ENCODE results near the gene TRPV4.

TRPV4 gene

DNA sequence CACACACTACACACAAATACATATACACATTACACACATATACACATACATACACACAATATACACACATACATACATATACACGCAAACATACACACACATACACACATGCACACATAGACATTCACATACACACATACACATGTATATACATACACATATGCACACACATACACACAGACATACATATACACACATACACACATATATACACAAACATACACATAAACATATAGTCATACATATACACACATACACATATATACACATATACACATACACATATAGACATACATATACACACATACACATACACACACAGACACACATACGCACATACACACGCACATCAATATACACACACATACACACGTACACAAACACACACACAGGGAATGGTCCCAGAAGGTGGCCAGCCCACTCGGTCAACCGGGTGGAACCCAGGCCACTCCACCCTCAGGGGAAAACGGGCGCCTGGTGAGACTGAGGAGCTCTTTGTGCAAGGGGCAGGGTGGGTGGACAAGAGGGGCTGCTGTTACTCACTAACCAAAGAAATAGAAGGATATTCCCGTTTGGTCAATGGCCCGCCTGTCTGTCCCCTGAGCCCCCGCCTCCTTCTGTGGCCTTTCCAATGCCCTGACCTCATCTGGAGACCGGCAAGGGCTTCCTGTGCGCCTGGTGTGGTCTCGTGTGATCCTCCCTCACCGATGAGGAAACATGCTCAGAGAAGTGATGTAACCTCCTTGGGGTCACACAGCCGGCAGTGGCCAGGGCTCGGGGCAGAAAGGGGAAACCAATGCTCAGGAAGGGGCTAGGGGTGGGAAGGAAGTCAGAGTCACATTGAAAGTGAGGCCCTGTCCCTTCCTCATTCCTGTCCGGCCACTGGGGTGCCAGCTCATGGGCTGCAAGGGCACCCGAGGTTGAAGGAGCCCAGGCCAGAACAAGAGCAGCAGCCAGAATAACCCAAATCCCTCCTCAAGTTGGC, 5.3 kb downstream of the TRPV4 start:
- DNase-seq: no peak

DNA sequence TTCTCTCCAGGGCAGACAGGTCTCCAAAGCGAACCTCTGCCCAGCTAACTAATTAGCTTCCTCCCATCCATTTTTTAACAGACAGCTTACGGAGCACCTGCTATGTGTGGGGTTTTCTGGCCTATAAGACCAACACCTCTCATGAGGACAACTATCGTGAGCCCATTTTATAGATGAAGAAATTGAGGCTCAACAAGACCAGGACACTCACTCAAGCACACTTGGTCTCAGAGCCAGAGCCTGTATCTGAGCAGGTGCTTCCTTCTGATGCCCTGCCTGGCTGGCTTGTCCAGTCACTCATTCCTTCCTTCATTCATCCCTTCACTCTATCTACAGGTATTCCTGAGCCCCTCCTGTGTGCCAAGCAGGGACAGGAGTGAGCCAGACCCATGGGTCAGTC, 6.1 kb downstream of the TRPV4 start:
- no peak for DNase-seq

DNA sequence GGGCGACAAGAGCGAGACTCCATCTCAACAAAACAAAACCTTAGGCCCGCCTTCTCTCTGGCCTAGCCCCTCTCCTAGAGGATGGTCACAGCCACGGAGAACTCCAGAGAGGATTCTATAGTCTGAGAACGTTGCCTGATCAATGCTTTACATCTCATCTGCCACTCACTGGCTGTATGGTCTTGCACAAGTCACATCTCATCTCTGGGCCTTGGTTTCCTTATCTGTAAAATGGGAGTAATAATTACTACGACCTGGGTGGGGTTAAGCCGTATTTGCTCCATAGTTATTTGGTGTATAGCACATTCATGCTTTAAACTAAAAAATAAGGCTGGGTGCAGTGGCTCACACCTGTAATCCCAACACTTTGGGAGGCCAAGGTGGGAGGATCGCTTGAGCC, 8.5 kb downstream of the TRPV4 start:
- no peak for DNase-seq

DNA sequence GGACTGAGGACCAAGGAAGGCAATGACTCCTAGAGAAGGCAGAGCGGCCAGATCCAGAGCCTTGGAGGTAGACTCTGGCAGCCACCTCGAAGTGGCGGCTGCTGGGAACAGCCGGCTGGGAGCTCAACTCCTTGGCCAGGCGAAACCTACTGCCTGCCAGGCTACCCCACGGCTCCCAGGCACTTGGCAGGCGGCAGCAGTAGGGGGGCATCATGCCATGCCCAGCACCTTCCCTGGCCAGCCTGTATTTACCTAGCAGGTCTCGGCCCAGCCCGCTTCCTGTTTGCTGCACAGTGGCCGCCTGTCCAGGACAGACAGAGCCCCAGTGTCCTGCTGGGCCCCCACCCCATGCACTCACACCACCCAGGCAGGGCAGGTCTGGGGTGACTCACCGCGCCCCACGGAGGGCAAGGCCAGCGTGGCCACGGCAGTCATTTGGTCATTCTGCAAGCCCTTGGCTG, 10.2 kb downstream of the TRPV4 start:
- no peak for DNase-seq

DNA sequence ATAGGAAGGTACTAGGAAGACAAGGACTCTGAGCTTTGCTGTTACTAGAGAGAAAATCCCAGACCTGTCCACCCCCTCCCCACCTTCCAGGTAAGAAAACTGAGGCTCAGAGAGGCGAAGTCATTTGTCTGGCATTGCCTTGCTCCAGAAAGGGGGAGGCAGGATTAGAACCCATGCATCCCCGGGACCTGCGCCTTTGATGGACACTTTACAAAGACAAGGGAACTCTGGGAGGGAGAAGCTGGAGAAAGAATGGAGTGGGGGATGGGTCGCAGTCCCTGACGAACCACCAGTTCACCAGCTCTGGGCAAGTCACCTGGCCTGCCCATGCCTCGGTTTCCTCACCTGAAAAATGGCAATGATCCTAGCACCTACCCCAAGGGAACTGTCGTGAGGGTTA, 10.8 kb downstream of the TRPV4 start:
- DNase-seq: no peak

DNA sequence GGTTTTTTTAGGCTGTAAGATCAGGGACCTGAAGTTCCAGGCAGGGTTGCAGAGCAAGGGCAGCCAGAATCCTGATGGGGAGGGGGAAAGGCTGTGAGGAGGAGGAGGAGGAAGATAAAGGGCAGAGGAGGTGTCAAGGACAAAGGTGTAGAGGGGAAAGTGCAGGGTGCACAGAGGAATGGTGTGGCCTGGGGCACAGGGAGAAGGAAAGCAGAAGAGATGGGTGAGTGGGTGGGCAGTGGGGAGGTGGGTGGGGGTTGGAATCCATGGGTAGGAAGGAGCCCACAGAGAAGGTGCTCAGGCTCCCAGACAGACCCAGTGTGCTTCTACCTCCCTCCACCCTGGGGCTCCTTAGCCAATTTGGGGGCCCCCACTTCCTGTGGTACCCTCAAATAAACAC, 11.2 kb downstream of the TRPV4 start:
- no peak for DNase-seq

DNA sequence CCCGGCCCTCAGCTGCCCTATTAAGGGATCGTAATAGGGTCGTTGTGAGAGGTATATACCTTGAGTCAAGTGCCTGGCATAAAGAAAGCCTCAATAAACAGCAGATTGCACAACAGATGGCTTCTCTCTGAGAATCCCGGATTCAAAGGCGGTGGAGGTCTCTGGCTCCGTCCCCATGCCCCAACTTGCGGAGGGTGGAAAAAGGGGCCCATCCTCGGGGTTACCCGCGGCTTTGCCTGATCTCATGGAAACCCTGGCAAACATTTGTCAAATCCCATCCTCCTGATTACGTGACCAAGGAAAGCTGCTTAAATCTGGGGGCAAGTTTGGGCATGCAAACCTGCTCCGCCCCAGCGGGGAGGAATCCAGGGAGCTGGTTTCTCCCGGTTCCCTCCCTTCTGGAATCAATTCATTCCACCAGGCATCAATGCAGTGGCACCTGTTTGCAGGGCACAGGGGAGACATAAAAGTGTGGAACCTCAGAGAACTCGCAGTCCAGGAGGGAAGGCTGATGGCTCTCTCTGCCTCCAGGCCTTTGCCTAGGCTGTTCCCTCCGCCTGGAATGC, 12.3 kb downstream of the TRPV4 start:
- DNase-seq: no peak

DNA sequence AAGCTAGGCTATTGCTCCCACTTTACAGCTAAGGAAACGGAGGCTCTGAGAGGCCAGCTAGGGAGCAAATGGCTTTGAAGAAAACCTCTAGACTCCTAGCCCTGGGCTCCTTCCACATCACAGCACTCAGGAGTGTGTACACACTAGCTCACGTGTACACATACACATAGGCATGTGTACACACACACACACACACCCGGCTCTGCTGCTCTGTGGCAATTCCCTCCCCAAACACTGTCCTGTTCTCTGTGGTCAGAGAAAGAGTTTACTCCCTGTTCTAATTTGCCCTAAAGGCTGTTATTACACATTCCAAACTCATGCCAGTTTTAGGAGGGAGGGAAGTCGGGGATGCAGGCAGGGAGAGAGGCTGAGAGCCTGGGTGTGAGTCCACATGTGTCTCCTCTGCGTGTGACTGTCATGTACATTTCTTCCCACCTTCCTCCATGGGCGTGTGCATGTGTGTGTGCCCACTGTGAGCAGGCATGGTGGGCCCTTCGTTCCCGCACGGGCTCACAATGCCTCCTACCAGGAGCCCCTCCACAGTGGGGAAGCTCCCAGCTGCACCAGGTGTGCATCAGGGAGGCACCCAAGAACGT, 14.2 kb downstream of the TRPV4 start:
- no peak for DNase-seq

DNA sequence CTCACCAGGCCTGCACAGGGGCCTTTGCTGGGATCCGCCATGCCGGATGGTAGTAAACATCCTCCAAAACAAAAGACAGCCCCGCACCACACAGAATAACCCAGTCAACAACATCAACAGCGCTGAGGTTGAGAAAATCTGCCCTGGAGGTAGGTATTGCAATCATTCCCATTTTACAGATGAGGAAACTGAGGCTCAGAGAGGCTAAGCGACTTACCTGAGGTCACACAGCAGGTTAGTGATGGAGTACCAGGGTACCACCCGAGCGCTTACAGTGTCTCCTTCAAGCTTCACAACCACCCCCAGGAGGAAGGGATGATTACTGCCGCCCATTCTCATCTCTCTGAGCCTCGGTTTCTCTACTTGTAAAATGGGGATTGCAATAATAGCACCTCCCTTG, 14.9 kb downstream of the TRPV4 start:
- DNase-seq: no peak

DNA sequence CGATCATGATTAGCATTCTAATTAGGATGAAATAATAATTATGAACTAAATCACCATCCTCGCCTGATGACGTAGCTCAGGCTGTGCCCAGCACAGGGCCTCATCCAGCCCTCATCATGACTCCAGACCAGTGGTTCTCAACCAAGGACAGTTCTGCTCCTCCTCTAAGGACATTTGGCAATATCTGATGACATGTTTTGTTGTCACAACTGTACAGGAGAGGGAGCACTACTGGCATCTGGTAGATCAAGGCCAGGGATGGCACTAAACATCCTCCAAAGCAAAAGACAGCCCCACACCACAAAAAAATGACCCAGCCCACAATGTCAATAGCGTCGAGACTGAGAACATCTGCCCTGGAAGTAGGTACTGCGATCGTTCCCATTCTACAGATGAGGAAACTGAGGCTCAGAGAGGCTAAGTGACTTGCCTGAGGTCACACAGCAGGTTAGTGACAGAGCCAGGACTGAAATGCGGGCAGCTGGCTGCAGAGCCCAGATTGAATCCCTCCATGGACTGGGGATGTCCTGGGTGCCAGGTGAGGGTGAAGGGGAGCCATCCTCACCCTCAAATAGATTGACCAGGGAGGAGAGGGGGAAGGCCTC, 15.5 kb downstream of the TRPV4 start:
- no peak for DNase-seq

DNA sequence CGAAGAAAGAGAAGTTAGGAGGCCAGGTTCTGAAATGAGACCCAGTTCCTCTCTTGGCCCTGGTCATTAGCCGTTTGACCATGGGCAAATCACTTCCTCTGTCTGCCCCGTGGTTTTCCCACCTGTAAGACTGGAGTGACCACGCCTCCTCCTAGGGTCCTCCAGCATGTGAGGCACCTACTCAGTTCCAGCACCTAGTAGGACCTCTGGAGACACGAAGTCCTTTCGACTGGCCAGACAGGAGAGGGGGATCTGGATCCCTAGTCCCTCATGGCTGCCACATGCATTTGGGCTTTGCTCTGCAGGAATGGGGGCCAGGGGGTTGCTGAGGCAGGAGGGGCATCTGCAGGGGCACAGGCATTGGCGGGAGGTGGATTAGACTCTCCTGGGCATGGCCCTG, 16.3 kb downstream of the TRPV4 start:
- no peak for DNase-seq

DNA sequence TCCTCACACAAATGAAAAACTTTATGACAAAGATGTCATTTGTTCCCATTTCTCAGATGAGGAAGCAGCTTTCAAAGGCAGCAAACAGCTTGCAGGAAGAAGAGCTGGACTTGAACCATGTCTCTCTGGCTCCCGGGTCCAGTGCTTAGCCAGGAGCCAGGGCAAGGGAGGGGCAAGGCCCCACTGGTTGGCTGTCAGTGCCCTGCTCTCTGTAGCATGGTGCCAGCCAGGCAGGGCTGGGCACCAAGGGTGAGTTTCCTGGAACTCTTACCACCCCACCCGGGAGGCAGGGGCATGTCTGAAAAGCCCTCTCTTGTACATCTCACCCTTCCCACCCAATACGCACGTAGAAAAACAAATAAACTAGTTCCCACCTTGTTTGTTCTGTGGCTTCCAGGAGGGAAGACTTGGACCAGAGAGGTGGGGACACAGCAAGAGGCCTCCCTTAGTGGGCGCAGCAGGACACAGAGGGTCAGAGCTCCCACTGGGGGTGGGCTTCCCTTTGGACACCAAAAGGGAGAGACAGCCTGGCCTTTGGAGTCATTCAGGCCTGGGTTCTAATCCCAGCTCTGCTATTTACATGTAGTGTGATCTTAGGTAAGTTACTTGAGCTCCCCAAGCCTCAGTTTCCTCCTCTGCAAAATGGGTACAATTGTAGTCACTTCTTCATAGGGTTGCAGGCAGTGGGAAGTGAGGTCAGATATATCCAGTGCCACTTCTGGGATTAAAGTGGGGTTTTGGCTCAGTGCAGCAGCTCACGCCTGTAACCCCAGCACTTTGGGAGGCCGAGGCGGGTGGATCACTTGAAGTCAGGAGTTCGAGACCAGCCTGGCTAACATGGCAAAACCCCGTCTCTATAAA, 17.2 kb downstream of the TRPV4 start:
- DNase-seq: no peak

DNA sequence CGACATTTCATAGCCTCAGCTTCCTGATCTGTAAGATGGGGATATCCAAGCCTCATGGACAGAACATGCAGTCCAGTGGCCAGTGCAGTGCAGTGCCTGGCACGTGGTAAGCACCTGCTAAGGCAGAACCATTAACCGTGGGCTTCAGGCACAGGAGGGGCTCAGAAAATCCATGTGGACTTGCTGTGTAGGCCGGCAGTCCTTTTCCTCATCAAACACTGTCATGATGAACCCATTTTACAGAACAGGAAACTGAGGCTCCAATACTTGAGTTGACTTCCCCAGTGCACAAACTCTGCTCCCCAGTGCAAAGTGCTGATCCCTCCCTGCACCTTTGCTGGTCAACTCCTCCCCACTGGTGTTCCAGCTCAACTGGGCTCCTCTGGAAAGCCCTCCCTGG, 18.0 kb downstream of the TRPV4 start:
- no peak for DNase-seq

DNA sequence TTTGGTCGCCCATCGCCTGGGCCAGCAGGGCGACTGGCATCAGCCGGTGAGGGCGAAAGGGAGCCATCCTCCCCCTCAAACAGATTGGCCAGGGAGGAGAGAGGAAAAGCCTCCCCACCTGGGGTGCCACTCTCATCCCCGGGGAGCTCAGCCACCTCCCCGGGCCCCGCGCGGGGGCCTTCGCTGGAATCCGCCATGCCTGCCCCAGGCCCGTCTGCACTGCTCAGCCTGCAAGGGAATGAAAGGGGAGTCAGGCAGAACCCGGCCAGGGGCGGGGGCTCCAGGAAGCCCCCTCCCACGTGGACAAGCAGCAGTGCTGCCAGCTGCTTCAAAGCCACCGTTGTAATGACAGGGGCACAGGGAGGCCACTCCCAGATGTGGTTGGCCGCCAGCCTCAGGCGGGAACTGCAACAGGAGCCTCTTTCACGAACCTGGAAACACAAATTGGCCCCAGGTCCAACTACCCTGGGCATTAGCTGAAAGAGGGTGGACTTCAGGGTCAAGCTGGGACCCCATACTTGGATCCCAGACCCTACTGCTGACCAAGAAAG, 18.5 kb downstream of the TRPV4 start:
- DNase-seq: no peak

DNA sequence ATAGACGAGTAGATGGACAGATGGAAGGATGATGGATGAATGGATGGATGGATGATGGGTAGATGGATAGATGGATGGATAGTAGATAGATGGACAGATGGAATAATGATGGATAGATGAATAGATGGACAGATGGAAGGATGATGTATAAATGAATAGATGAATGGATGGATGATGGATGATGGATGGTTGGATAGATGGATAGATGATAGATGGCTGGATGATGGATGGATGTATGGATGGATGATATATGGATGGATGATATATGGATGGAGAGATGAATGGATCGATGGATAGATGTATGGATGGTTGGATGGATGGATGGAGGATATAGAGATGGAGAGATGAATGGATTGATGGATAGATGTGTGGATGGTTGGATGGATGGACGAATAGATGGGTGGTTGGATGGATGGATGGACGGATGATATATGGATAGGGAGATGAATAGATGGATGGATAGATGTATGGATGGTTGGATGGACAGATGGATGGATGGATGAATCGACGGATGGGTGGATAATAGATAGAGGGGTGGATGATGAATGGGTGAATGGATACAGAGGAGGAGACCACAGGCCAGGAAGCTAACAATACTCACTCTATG, 19.3 kb downstream of the TRPV4 start:
- DNase-seq: no peak

DNA sequence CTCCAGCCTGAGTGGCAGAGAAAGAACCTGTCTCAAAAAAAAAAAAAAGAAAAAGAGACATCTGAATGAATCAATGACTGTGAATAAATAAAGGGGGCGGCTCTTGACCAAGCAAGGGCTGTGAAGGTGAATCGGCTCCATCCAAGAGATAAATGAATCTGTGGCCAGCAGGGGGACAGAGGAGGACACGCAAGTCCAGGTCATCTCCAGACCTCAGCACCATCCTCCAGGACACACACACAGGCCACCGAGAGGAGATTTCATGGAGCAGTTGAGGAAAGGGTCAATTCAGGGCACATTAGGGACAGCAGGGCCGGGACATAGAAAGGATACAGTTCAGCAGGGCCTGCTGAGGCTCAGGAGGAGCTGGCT, 21.6 kb downstream of the TRPV4 start:
- no peak for DNase-seq

DNA sequence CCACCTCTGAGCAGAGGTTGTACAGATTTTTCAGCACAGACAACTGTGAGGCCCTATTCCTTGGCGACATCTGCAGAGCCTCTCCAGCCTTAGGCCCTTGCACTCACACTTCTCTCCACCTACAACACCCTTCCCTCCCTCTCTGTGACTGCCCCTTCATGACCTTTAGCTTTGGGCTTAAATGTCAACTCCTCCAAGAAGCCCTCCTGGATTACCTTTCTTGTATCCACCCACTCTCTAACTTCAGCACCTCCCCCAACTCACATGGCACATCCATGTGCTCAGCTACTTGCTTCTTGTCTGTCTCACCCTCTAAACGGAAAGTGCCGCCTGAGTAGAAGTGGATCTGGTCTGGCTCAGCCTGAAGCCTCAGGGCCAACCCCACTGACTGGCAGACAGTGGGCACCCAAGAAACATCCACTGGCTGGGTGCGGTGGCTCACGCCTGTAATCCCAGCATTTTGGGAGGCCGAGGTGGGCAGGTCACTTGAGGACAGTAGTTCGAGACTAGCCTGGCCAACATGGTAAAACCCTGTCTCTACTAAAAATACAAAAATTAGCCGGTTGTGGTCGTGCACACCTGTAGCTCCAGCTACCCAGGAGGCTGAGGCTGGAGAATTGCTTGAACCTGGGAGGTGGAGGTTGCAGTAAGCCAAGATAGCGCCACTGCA, 22.1 kb downstream of the TRPV4 start:
- DNase-seq: no peak

DNA sequence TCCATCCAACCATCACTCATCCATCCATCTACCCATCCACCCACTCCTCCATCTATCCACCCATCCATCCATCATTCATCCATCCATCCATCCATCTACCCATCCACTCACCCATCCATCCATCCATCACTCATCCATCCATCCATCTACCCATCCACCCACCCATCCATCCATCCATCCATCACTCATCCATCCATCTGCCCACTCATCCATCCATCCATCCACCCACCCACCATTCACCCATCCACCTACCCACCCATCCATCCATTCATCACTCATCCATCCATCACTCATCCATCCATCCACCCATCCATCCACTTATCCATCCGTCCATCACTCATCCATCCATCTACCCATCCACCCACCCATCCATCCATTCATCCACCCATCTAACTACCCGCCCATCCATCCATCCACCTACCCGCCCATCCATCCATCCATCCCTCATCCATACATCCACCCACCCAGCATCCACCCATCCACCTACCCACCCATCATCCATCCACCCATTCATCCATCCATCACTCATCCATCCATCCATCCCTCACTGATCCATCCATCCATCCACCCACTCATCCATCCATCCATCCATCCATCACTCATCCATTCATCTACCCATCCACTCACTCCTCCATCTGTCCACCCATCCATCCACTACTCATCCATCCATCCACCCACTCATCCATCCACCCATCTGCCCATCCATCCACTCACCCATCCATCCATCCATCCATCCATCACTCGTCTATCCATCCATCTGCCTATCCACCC, 24.1 kb downstream of the TRPV4 start:
- no peak for DNase-seq

DNA sequence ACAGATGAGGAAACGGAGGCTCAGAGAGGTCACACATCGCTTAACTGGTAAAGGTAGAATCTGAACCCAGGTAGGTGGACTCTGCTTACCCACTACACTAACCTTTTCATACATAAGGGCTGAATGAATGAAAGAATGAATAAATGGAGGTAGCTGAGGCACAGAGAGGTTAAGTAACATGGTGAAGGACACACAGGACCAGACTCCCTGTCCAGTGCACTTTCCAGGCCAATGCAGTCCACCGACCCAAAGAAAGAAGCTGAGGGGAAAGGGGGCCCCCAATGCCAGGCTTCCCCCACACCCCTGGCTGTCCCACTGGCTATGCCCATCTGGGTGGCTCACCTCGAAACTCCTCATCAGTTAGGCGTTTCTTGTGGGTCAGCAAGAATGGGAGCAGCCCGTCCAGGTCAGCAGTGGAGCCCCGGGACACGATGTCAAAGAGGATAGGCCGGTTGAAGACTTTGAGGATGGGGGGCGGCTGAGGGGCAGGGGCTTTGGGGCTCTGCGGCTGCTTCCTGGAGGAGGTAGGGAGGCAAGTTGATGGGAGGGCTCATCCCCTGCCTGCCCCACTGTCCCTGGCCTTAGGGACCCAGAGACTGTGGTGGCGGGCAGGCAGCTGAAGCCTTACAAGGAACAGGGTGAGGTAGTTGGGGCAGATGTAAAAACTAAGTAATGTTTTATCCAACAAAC, 25.1 kb downstream of the TRPV4 start:
- DNase-seq: no peak

Data from activated CD4-positive, alpha-beta T cell treated with anti-CD3 and anti-CD28 coated beads, Interleukin-2, amount 50 U/mL, for 16 hours (primary cell).